IPS-11a (cell line): ENCODE data around the gene MDFI.

Source experiments
- H3K4me3 ChIP-seq: one replicate; pipeline ENCODE4 v1.5.1; 2013; ENCODE audit warnings: low read depth, low read length, control low read depth

The MDFI gene

DNA sequence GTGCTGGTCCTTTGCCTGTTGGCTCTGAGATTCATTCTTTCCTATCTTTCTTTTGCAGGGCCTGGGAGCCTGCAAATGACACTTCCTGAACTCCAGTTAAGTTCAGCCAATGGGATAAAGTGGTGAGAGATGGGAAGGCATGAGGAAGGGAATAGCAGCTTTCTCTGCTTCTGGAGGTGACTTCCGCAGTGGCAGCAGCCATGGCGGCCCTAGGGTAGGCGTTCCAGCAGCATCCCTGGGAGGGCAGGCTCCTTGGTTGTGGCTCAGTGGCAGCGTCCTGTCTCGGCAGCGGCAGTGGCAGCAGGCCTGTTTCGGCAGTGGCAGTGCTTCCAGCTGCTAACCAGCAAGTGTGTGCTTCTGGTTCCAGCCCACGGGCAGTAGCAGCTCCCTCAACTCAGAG lies 7.3 kb upstream of the MDFI start:
- no peak overlapping the region for H3K4me3 ChIP-seq

- H3K4me3 ChIP-seq: no peak overlapping the region
Measured at GRCh38 chr6:41633056-41633634, 5.1 kb upstream of the MDFI start.

- no peak overlapping the region for H3K4me3 ChIP-seq
Measured at GRCh38 chr6:41634657-41635056, 3.6 kb upstream of the MDFI start.

DNA sequence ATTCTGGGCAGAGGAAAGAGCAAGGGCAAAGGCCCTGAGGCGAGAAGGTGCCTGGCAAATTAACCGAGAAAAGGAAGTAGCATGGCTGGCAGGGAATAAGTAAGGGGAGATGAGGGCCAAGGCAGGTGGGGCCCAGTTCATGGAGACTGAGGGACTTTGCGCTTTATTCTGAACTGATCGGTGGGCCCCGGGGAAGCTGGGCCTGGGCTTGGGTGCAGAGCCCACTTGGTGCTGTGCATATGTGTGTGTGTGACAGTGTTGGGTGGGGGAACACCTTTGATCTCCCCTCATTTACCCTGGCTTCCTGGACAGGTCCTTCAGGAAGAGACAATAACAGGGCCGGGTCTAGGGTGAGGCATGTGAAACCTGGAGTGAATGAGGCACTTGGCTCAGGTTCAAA lies 2.9 kb upstream of the MDFI start:
- no peak overlapping the region for H3K4me3 ChIP-seq

DNA sequence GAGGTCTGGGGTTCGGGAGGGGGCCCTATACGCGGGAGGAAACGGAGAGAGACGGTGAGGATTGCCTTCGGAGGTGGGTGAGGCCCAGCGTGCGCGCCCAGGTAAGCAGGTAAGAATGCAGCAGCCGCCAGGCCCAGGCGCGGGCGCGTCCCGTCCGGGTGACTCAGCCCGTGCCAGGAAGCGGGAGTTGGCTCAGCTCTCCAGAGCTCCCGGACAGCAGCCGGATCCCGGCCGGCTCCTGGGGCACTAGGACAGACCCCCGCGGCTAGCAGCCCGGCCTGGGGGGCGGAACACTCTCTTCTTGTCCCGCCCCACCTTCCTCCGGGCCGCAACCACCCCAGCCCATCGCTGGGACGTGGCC lies 1.5 kb upstream of the MDFI start:
- H3K4me3 ChIP-seq: peak overlapping the region; percentile 28

GRCh38 chr6:41637194-41638001 lies 870 bp upstream of the MDFI start:
- peak overlapping the region; percentile 28 for H3K4me3 ChIP-seq

GRCh38 chr6:41638935-41639808 lies 904 bp downstream of the MDFI start:
- H3K4me3 ChIP-seq: peak overlapping the region; percentile 74

DNA sequence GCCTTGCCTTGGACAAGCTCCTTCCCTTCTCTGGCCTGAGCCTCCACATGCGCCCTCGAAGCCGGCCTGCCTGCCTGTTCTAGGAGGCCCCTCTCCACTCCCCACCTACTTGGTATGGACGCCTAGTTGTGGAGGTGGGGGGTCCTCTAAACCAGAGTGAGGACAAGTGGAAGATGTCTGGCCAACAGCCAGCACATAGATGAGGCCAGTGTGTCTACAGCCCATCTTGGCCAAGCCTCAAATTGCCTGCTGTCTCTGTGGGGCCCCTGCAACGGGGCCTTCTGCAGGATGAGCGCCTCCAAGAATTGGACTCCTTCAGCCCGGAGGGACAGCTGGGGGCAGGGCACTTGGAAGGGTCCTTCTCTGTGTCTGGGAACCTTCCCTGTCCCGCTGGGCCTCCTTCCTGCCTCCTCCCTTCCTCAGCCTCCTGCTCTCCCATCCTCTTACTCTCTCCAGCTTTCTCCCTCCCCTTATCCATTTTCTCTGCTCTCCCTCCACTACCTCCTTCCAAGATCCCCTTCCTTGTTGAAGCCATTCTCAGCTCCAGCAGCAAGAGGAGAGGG lies 1.6 kb downstream of the MDFI start:
- peak overlapping the region; percentile 74 for H3K4me3 ChIP-seq

DNA sequence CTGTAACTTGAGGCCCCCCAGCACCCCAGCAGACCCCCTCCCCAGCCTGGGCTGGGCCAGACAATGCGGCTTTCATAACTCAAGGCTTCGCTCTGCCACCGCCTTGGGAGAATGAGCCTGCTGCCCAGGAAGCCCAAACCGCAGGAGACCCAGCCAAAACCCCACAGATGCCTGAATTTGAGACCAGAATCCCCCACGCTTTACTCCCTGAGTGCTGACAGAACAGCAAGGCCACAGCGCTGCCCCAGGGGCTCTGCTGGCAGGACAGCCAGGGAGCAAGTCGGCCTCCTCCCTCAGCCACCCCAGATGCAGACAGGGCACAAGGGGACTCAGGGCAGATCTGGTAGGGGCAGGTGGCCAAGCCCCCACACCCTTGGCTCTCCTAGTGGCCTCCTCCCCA lies 2.2 kb downstream of the MDFI start:
- no peak overlapping the region for H3K4me3 ChIP-seq

DNA sequence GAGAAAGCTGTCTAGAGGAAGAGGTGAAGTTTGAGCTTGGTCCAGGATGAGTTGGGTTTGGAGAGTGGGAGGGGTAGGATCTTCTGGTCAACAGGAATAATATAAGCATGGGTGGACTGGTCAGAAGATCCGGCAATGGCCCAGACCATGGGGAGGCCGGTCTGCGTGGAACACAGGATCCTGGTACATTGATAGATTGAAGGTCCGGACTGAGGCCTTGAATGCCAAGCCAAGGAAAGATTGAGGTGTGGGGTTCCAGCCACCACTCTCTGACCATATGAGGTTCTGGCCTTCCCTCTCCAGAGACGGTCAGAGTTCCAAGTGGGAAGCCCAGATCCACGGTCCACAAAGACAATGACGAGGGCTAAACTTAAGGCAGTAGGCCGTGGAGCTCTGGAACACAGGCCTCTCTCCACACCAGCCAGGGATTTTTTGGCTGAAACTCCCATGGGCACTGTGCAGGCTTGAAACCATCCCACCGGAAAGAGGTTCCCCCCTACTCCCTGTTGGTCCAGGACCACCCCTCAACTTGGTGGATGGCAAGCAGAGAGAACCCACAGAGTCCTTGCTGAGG lies 3.2 kb downstream of the MDFI start:
- no peak overlapping the region for H3K4me3 ChIP-seq

GRCh38 chr6:41642090-41642959 lies 4.1 kb downstream of the MDFI start:
- no peak overlapping the region for H3K4me3 ChIP-seq

- no peak overlapping the region for H3K4me3 ChIP-seq
Measured at GRCh38 chr6:41642960-41643898, 5.0 kb downstream of the MDFI start.

GRCh38 chr6:41643899-41644269 lies 5.6 kb downstream of the MDFI start:
- no peak overlapping the region for H3K4me3 ChIP-seq

DNA sequence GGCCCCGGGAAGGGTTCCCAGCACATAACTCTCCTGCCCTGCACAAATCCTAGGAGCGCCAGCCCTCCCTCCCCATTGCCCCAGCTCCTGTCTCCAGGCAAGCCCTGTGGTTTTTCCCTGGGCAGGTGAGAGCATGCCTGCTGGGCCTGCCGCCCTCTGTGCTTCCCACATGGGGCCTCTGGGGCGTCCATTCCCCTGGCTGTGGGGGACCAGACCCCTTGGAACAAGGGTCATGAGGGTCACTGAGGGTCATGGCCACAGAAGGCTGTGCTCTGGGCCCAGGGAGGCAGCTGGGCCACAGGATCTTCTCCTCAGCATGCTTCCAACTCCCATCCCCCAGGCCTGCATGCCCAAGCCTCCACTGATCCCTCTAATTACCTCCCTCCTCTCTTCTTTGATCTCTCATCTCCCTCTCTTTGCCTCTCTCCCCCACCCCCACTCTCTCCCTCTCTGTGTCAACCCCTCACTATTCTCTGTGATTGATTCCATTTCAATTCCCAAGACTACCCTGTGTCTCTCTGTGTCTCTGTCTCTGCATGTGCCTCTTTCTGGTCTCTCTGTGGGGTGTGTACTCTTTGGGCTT lies 6.1 kb downstream of the MDFI start:
- no peak overlapping the region for H3K4me3 ChIP-seq

- no peak overlapping the region for H3K4me3 ChIP-seq
Measured at GRCh38 chr6:41645007-41645618, 6.8 kb downstream of the MDFI start.

DNA sequence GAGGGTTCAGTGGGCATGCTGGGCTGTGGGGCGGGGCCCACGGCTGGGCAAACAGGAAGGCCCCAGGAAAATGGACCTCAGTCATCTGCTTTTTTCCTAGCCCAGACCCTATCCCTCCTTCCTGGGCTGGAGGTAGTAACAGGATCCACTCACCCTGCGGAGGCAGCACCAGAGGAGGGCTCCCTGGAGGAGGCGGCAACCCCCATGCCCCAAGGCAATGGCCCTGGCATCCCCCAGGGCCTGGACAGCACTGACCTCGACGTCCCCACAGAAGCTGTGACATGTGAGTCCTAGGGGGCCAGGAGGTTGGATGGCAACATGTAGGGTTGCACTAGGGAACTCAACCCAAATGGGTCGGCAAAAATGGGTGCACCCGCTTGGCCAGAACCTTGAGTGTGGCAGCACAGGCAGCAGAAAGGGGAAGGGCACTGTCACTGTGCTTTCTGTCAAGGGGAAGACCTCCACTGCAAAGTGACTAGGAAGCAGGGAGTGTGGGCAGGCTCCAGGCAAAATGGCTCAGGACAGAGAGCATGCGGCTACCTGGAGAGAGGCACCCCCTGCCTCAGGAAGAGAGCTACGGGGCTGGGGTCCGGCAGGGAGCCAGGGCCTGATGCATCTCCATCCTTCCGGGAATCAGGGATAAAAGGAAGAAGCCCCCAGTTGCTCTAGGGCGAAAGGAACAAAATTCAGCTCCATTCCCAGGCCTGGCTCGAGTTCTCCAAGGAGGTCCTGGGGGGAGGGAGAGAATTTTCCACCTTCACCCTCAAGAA lies 7.9 kb downstream of the MDFI start:
- no peak overlapping the region for H3K4me3 ChIP-seq

DNA sequence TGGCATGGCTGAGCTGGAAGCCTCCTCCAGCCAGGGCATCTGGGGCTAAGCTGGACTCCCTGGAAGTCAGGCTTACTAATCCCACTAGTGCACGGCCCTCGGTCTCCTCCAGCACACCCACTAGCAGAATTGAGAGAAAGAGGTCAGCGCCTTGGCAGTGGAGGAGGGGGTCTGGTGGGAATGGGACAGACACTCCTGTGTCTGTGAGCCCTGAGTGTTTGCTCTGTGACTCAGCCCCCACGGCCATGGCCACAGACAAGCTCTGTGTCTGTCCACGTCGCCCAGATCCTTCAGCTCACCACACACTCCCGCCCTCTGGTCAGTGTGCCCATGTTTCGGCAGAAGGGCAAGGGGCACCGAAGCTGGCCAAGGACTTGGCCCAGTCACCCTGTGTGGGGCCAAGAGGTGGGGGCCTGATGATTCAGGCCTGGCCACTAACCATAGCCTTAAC lies 8.8 kb downstream of the MDFI start:
- H3K4me3 ChIP-seq: no peak overlapping the region
